GM23338 (cell line): ENCODE measurements around the gene CREBL2. TPM values are rescaled to one million over a fixed set of nuclear protein-coding genes. Genes with fewer than 3 reads are reported as not detected.
"Not testable (repeated sequence)": the region's sequence is repeated elsewhere in the genome, so short reads cannot be mapped to it uniquely, and the experiment has no call there.

Experiments
- ATAC-seq: fragments of 200-7000 bp; cut with Tn5 transposase; 3 replicates; pipeline ENCODE4 v1.9.1; 2020
- DNase-seq: peaks from one replicate; pipeline ENCODE4 v3.0.0-alpha.2; 2015; ENCODE audit warnings: low spot score
- H2AFZ ChIP-seq: fragments of 200-600 bp; sonication (generic); 2 replicates; pipeline ENCODE4 v1.8.0; 2016; ENCODE audit warnings: antibody characterized with exemption, mild to moderate bottlenecking, moderate library complexity
- H3F3A ChIP-seq: fragments of 200-600 bp; sonication (generic); replicated peaks from 2 replicates; pipeline ENCODE4 v1.8.0; 2017; ENCODE audit warnings: antibody characterized with exemption, mixed run types, low read depth
- H3K27ac ChIP-seq: fragments of 200-600 bp; sonication (generic); 2 replicates; pipeline ENCODE4 v1.6.1; 2016; ENCODE audit warnings: low read depth
- H3K27me3 ChIP-seq: fragments of 200-600 bp; sonication (generic); 2 replicates; pipeline ENCODE4 v1.8.0; 2016; ENCODE audit warnings: mild to moderate bottlenecking, mixed run types, moderate library complexity; ENCODE audit not compliant: insufficient read depth
- H3K36me3 ChIP-seq: fragments of 200-600 bp; sonication (generic); 2 replicates; pipeline ENCODE4 v1.8.0; 2016; ENCODE audit warnings: mild to moderate bottlenecking; ENCODE audit not compliant: insufficient read depth
- H3K4me1 ChIP-seq: fragments of 200-600 bp; sonication (generic); 2 replicates; pipeline ENCODE4 v1.8.0; 2016; ENCODE audit warnings: mild to moderate bottlenecking, moderate library complexity; ENCODE audit not compliant: insufficient read depth
- H3K4me2 ChIP-seq: fragments of 200-600 bp; sonication (generic); 2 replicates; pipeline ENCODE4 v1.7.1; 2017; ENCODE audit warnings: mixed run types
- H3K4me3 ChIP-seq: fragments of 200-600 bp; sonication (generic); 2 replicates; pipeline ENCODE4 v1.6.1; 2016; ENCODE audit warnings: mixed run types
- H3K79me2 ChIP-seq: fragments of 200-600 bp; sonication (generic); replicated peaks from 2 replicates; pipeline ENCODE4 v1.8.0; 2017; ENCODE audit warnings: mild to moderate bottlenecking; ENCODE audit not compliant: insufficient read depth
- H3K9me2 ChIP-seq: fragments of 200-600 bp; sonication (generic); 2 replicates; pipeline ENCODE4 v1.8.0; 2017; ENCODE audit not compliant: insufficient read depth
- H4K20me1 ChIP-seq: fragments of 200-600 bp; sonication (generic); replicated peaks from 2 replicates; pipeline ENCODE4 v1.8.0; 2017; ENCODE audit warnings: mild to moderate bottlenecking; ENCODE audit not compliant: insufficient read depth
- H3K27ac Mint-ChIP-seq: 2 replicates; pipeline ENCODE4 v1.8.0; 2020; ENCODE audit warnings: inconsistent platforms, mild to moderate bottlenecking, moderate library complexity, mixed read lengths
- H3K27me3 Mint-ChIP-seq: 3 replicates; pipeline ENCODE4 v1.8.0; 2022; ENCODE audit warnings: low read depth, mild to moderate bottlenecking, moderate library complexity, mixed read lengths, inconsistent platforms; ENCODE audit not compliant: insufficient read depth, poor library complexity
- H3K36me3 Mint-ChIP-seq: 3 replicates; pipeline ENCODE4 v1.8.0; 2021; ENCODE audit warnings: low read depth, mild to moderate bottlenecking, inconsistent platforms, moderate library complexity, mixed read lengths
- H3K4me1 Mint-ChIP-seq: 3 replicates; pipeline ENCODE4 v1.8.0; 2020; ENCODE audit warnings: mild to moderate bottlenecking, inconsistent platforms, mixed read lengths
- H3K4me3 Mint-ChIP-seq: 3 replicates; pipeline ENCODE4 v1.8.0; 2021; ENCODE audit warnings: moderate library complexity, mild to moderate bottlenecking, inconsistent platforms, mixed read lengths
- H3K9me3 Mint-ChIP-seq: 3 replicates; pipeline ENCODE4 v1.8.0; 2020; ENCODE audit warnings: moderate library complexity, mild to moderate bottlenecking, inconsistent platforms, mixed read lengths
- CREB1 ChIP-seq: fragments of 250-450 bp; sonication (Bioruptor Pico); IDR thresholded peaks from 2 replicates; pipeline ENCODE4 v1.5.0; 2020; ENCODE audit warnings: low read depth, mild to moderate bottlenecking, moderate library complexity
- EZH2 ChIP-seq: fragments of 200-600 bp; sonication (generic); IDR thresholded peaks from one replicate; pipeline ENCODE4 v1.8.0; 2017; ENCODE audit warnings: antibody characterized with exemption, mild to moderate bottlenecking, low read depth; ENCODE audit not compliant: unreplicated experiment
- EZH2phosphoT487 ChIP-seq: fragments of 200-600 bp; sonication (generic); IDR thresholded peaks from one replicate; pipeline ENCODE4 v1.8.1; 2018; ENCODE audit warnings: antibody characterized with exemption; ENCODE audit not compliant: unreplicated experiment
- JUNB ChIP-seq: IDR thresholded peaks from one replicate; pipeline ENCODE4 v1.6.1; 2016; ENCODE audit warnings: antibody characterized with exemption; ENCODE audit not compliant: unreplicated experiment
- NANOG ChIP-seq: IDR thresholded peaks from 2 replicates; pipeline ENCODE4 v1.6.1; 2016; ENCODE audit warnings: antibody characterized with exemption, borderline replicate concordance
- POLR2AphosphoS5 ChIP-seq: IDR thresholded peaks from 2 replicates; pipeline ENCODE4 v1.6.1; 2016; ENCODE audit warnings: antibody characterized with exemption, low read depth
- STAT1 ChIP-seq: IDR thresholded peaks from one replicate; pipeline ENCODE4 v1.6.1; 2016; ENCODE audit warnings: antibody characterized with exemption; ENCODE audit not compliant: unreplicated experiment
- ZNF331 ChIP-seq: fragments of 250-450 bp; sonication (Bioruptor Pico); IDR thresholded peaks from 2 replicates; pipeline ENCODE4 v1.5.0; 2020; ENCODE audit warnings: low read depth, mild to moderate bottlenecking, moderate library complexity
- polyA plus RNA-seq: library from polyadenylated mRNA; unstranded; fragments of >200 nt; fragmentation: Nextera tagmentation; extraction: Ambion mirVana; gene quantifications from 2 replicates; pipeline ENCODE4 v1.2.1, GENCODE V29; 2016
- total RNA-seq: library from RNA; depleted of rRNA; stranded (reverse); fragments of >200 nt; shearing (Covaris generic); gene quantifications from 2 replicates; pipeline ENCODE4 v1.2.3, GENCODE V29; 2014
- TF ChIP-seq, protein P1 (sequence below), 2 experiments: fragments of 200-600 bp in 1 of 2; sonication (generic) in 1 of 2; conservative IDR thresholded peaks; 2 replicates each; pipeline versions ENCODE4 v1.5.1 to v1.6.1; 2016 to 2017; ENCODE audit warnings: antibody characterized with exemption in 2 of 2, low read depth in 2 of 2, mild to moderate bottlenecking in 2 of 2, moderate library complexity in 1 of 2
- TF ChIP-seq, protein P2 (sequence below): fragments of 250-450 bp; sonication (Bioruptor Pico); IDR thresholded peaks from 2 replicates; pipeline ENCODE4 v1.5.0; 2020; ENCODE audit warnings: mild to moderate bottlenecking, moderate library complexity

Gene CREBL2
- total and polyA plus RNA-seq, 2 experiments from 2014 or later: 9.0 to 21.6 TPM

DNA sequence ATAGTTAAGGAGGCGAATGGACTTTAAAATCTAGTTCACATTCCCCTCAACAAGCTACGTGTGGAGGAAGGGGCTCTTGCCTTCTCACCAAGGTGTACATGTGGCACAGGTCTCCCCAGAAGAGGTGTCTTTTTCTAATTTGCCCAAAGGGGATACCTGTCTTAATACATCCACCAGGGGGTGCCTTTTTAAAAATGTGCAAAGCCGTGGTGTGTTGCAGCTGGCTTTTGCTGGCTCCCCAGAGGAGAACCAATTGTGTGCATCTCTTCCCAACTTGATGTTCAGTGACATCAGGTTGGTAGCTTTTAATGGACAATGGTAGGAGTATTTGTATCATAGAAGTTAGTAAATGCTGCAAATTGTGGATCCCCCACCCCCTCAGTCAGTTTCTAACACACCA, 33.8 kb downstream of the CREBL2 start:
- no peaks in the 10 kb centered on the region for H3K9me2 ChIP-seq
- no peaks in the 10 kb centered on the region for H3K79me2 ChIP-seq
- peaks cover 14% of the 10 kb centered on the region for H3K4me1 Mint-ChIP-seq
- peak; percentile 91 for DNase-seq
- H3K4me3 Mint-ChIP-seq: no peak overlapping the region
- no peak overlapping the region for H3K27ac ChIP-seq
- H3K27me3 ChIP-seq: no peaks in the 10 kb centered on the region
- peak; percentile 95 for ATAC-seq
- no peak overlapping the region for H3K27ac Mint-ChIP-seq
- H3F3A ChIP-seq: no peaks in the 10 kb centered on the region
- TF ChIP-seq EZH2phosphoT487: no peak
- TF ChIP-seq, protein P1, sequence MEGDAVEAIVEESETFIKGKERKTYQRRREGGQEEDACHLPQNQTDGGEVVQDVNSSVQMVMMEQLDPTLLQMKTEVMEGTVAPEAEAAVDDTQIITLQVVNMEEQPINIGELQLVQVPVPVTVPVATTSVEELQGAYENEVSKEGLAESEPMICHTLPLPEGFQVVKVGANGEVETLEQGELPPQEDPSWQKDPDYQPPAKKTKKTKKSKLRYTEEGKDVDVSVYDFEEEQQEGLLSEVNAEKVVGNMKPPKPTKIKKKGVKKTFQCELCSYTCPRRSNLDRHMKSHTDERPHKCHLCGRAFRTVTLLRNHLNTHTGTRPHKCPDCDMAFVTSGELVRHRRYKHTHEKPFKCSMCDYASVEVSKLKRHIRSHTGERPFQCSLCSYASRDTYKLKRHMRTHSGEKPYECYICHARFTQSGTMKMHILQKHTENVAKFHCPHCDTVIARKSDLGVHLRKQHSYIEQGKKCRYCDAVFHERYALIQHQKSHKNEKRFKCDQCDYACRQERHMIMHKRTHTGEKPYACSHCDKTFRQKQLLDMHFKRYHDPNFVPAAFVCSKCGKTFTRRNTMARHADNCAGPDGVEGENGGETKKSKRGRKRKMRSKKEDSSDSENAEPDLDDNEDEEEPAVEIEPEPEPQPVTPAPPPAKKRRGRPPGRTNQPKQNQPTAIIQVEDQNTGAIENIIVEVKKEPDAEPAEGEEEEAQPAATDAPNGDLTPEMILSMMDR (conservative IDR thresholded peaks at IDR 0.05; ENCODE audit: low read depth in 2 of 2): peak; percentile 72 to 76
- peaks cover 18% of the 10 kb centered on the region for H3K4me1 ChIP-seq
- H3K36me3 ChIP-seq: peaks cover 16% of the 10 kb centered on the region
- H3K9me3 Mint-ChIP-seq: peaks cover 42% of the 10 kb centered on the region
- no peaks in the 10 kb centered on the region for H4K20me1 ChIP-seq
- H2AFZ ChIP-seq: no peak overlapping the region
- H3K27me3 Mint-ChIP-seq: no peaks in the 10 kb centered on the region
- peaks cover 50% of the 10 kb centered on the region for H3K36me3 Mint-ChIP-seq
- H3K4me2 ChIP-seq: no peak overlapping the region
- no peak overlapping the region for H3K4me3 ChIP-seq

DNA sequence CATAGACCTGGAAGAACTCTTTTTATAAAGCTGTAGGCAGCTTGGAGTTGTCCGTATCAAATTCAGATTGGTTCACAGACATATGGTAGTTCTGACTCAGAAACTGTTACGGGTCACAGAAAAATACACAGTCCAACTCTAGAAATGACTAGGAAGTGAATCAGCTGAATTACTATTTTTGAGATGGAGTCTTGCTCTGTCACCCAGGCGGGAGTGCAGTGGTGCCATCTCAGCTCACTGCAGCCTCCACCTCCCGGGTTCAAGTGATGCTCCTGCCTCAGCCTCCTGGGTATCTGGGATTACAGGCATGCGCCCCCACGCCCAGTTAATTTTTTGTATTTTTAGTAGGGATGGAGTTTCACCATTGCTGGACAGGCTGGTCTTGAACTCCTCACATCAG, 34.3 kb downstream of the CREBL2 start:
- not testable (repeated sequence) for H3K9me2 ChIP-seq, H3K4me3 Mint-ChIP-seq, H3K27me3 Mint-ChIP-seq, H3K4me2 ChIP-seq, DNase-seq, H2AFZ ChIP-seq, H3F3A ChIP-seq, H3K79me2 ChIP-seq, H3K27ac Mint-ChIP-seq, H4K20me1 ChIP-seq, H3K27ac ChIP-seq, ATAC-seq, H3K4me3 ChIP-seq, H3K27me3 ChIP-seq
- Histone ChIP-seq H3K4me1 (peaks cover 18% of the 10 kb centered on the region), H3K36me3 (peaks cover 16% of the 10 kb centered on the region)
- Mint-ChIP-seq H3K4me1 (peaks cover 14% of the 10 kb centered on the region), H3K9me3 (peaks cover 45% of the 10 kb centered on the region), H3K36me3 (peaks cover 48% of the 10 kb centered on the region)

DNA sequence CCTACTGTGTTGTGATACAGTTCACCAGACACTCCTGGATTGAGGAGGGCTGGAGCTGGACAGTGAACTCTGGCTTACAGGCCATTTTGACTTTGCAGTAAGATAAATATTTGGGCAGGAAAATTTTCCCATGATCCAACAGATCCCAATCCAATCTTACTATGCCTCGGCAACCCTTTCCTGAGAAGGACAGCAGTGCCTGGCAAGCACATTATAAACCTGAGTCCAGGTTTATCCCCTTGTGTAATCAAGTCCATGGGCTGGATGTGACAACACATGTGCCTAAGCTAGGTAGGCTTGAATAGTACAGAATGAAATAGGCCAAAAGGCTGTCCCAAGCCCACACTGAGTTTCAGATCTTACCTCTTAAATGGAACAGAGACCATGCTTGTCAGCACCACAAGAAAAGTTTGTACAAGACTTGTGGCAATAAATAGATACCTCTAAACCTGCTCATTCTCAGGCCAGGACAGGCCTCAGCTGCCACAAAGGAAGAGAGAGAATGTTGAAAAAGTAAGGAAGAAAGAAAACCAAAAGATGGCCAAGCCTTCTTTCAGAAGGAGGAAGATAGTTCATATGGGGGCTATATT, 34.9 kb downstream of the CREBL2 start:
- ATAC-seq (no peak), DNase-seq (no peak)
- Histone ChIP-seq H3K9me2 (peaks cover 3% of the 10 kb centered on the region; the same call in 1 of the 2 replicates), H3K79me2 (no peaks in the 10 kb centered on the region), H3K4me3 (no peak overlapping the region), H3K27me3 (no peaks in the 10 kb centered on the region), H3K36me3 (peaks cover 16% of the 10 kb centered on the region), H3K4me2 (no peak overlapping the region), H3K4me1 (peaks cover 18% of the 10 kb centered on the region), H3F3A (no peaks in the 10 kb centered on the region), H4K20me1 (no peaks in the 10 kb centered on the region), H3K27ac (no peak overlapping the region), H2AFZ (no peak overlapping the region)
- Mint-ChIP-seq H3K4me1 (peaks cover 14% of the 10 kb centered on the region), H3K36me3 (peaks cover 50% of the 10 kb centered on the region), H3K4me3 (no peak overlapping the region), H3K27me3 (no peaks in the 10 kb centered on the region), H3K9me3 (peaks cover 48% of the 10 kb centered on the region), H3K27ac (no peak overlapping the region)
- TF ChIP-seq STAT1 (no peak), EZH2 (no peak), POLR2AphosphoS5 (no peak), ZNF331 (CRISPR knock-in tag) (no peak), JUNB (no peak), CREB1 (CRISPR knock-in tag) (no peak), NANOG (no peak)
- TF ChIP-seq, protein P2, sequence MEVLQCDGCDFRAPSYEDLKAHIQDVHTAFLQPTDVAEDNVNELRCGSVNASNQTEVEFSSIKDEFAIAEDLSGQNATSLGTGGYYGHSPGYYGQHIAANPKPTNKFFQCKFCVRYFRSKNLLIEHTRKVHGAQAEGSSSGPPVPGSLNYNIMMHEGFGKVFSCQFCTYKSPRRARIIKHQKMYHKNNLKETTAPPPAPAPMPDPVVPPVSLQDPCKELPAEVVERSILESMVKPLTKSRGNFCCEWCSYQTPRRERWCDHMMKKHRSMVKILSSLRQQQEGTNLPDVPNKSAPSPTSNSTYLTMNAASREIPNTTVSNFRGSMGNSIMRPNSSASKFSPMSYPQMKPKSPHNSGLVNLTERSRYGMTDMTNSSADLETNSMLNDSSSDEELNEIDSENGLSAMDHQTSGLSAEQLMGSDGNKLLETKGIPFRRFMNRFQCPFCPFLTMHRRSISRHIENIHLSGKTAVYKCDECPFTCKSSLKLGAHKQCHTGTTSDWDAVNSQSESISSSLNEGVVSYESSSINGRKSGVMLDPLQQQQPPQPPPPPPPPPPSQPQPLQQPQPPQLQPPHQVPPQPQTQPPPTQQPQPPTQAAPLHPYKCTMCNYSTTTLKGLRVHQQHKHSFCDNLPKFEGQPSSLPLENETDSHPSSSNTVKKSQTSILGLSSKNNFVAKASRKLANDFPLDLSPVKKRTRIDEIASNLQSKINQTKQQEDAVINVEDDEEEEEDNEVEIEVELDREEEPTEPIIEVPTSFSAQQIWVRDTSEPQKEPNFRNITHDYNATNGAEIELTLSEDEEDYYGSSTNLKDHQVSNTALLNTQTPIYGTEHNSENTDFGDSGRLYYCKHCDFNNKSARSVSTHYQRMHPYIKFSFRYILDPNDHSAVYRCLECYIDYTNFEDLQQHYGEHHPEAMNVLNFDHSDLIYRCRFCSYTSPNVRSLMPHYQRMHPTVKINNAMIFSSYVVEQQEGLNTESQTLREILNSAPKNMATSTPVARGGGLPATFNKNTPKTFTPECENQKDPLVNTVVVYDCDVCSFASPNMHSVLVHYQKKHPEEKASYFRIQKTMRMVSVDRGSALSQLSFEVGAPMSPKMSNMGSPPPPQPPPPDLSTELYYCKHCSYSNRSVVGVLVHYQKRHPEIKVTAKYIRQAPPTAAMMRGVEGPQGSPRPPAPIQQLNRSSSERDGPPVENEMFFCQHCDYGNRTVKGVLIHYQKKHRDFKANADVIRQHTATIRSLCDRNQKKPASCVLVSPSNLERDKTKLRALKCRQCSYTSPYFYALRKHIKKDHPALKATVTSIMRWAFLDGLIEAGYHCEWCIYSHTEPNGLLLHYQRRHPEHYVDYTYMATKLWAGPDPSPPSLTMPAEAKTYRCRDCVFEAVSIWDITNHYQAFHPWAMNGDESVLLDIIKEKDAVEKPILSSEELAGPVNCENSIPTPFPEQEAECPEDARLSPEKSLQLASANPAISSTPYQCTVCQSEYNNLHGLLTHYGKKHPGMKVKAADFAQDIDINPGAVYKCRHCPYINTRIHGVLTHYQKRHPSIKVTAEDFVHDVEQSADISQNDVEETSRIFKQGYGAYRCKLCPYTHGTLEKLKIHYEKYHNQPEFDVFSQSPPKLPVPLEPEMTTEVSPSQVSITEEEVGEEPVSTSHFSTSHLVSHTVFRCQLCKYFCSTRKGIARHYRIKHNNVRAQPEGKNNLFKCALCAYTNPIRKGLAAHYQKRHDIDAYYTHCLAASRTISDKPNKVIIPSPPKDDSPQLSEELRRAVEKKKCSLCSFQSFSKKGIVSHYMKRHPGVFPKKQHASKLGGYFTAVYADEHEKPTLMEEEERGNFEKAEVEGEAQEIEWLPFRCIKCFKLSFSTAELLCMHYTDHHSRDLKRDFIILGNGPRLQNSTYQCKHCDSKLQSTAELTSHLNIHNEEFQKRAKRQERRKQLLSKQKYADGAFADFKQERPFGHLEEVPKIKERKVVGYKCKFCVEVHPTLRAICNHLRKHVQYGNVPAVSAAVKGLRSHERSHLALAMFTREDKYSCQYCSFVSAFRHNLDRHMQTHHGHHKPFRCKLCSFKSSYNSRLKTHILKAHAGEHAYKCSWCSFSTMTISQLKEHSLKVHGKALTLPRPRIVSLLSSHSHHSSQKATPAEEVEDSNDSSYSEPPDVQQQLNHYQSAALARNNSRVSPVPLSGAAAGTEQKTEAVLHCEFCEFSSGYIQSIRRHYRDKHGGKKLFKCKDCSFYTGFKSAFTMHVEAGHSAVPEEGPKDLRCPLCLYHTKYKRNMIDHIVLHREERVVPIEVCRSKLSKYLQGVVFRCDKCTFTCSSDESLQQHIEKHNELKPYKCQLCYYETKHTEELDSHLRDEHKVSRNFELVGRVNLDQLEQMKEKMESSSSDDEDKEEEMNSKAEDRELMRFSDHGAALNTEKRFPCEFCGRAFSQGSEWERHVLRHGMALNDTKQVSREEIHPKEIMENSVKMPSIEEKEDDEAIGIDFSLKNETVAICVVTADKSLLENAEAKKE (CRISPR knock-in tag): no peak
